Neutrophil (primary cell): Measurements from ENCODE around the gene ACER1.

Experiments used
- H3K27ac ChIP-seq: fragments of 200-600 bp; sonication (generic); 2 replicates; pipeline ENCODE4 v1.5.1; 2016; ENCODE audit warnings: mild to moderate bottlenecking, moderate library complexity
- H3K27me3 ChIP-seq: fragments of 200-600 bp; sonication (generic); 2 replicates; pipeline ENCODE4 v1.6.0; 2016; ENCODE audit warnings: mild to moderate bottlenecking
- H3K36me3 ChIP-seq: fragments of 200-600 bp; sonication (generic); 2 replicates; pipeline ENCODE4 v1.5.1; 2017
- H3K4me1 ChIP-seq, 2 experiments: fragments of 200-600 bp in 1 of 2; sonication (generic) in 1 of 2; 1 replicate in 1 of 2; 2 replicates in 1 of 2; pipeline versions ENCODE4 v1.5.1 to v1.6.1; 2013 to 2016; ENCODE audit warnings: low read depth in 1 of 2, low read length in 1 of 2, mild to moderate bottlenecking in 1 of 2, moderate library complexity in 1 of 2; ENCODE audit not compliant: control insufficient read depth in 1 of 2, insufficient read depth in 1 of 2
- H3K4me3 ChIP-seq, 2 experiments: fragments of 200-600 bp in 1 of 2; sonication (generic) in 1 of 2; 1 replicate in 1 of 2; 2 replicates in 1 of 2; pipeline ENCODE4 v1.5.1; 2013 to 2016; ENCODE audit warnings: low read depth in 1 of 2, low read length in 1 of 2, mild to moderate bottlenecking in 1 of 2, moderate library complexity in 1 of 2
- H3K9me3 ChIP-seq: fragments of 200-600 bp; sonication (generic); 2 replicates; pipeline ENCODE4 v1.5.1; 2016
- TF ChIP-seq, protein P1 (sequence below): fragments of 200-600 bp; sonication (generic); IDR thresholded peaks from 2 replicates; pipeline ENCODE4 v1.5.1; 2016; ENCODE audit warnings: antibody characterized with exemption

ACER1 gene, protein sequence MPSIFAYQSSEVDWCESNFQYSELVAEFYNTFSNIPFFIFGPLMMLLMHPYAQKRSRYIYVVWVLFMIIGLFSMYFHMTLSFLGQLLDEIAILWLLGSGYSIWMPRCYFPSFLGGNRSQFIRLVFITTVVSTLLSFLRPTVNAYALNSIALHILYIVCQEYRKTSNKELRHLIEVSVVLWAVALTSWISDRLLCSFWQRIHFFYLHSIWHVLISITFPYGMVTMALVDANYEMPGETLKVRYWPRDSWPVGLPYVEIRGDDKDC

DNA sequence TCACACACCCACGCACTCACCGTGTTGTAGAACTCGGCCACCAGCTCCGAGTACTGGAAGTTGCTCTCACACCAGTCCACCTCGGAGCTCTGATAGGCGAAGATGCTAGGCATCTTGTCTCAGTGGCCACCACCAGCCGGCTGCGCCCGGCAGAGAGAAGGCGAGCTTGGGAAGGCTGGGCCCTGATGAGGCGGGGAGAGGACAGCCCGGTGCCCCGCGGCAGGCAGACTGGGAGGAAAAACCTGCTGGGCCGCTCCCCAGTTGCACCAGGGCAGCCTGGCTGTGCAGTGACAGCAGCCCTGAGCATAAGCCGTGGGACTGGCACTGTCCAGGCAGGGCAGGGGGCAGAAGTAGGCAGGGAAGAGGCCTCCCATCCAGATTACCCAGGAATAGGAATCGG is at the start of gene ACER1:
Gene ACER1 (minus strand): TSS at position 174 of the 400 bp plus-strand sequence. CDS start 61 bp downstream, at position 113.
- TF ChIP-seq, protein P1, sequence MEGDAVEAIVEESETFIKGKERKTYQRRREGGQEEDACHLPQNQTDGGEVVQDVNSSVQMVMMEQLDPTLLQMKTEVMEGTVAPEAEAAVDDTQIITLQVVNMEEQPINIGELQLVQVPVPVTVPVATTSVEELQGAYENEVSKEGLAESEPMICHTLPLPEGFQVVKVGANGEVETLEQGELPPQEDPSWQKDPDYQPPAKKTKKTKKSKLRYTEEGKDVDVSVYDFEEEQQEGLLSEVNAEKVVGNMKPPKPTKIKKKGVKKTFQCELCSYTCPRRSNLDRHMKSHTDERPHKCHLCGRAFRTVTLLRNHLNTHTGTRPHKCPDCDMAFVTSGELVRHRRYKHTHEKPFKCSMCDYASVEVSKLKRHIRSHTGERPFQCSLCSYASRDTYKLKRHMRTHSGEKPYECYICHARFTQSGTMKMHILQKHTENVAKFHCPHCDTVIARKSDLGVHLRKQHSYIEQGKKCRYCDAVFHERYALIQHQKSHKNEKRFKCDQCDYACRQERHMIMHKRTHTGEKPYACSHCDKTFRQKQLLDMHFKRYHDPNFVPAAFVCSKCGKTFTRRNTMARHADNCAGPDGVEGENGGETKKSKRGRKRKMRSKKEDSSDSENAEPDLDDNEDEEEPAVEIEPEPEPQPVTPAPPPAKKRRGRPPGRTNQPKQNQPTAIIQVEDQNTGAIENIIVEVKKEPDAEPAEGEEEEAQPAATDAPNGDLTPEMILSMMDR, result no peak
- no peak within 1 kb of the TSS for H3K27ac ChIP-seq
- H3K4me1 ChIP-seq, result no peaks in the 10 kb centered on the region
- H3K4me3 ChIP-seq, result no peak within 1 kb of the TSS
- no peaks in the 10 kb centered on the region for H3K36me3 ChIP-seq
- H3K27me3 ChIP-seq, result no peaks in the 10 kb centered on the region
- H3K9me3 ChIP-seq, result no peaks in the 10 kb centered on the region

DNA sequence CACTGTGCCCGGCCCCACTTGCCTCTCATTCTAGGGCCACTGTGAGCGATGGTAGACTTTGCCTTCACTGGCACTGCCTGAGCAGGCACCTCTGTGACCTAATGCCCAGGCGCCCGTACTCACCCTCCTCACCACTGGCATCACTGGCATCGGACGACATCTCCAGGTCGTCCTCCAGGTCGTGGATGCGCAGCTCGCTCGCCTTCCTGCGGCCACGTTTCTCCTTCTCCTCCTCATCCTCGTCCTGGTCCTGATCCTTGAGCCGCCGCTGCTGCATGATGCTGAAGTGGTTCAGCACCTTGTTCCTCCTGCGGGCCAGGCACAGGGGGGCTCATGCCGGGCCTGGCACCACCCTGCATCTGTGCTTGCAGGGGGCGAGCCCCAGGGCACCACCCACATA is 49.8 kb upstream of the ACER1 start:
- H3K36me3 ChIP-seq, result peaks cover 99% of the 10 kb centered on the region
- TF ChIP-seq, protein P1, result no peak
- H3K4me3 ChIP-seq, result no peak overlapping the region
- no peaks in the 10 kb centered on the region for H3K9me3 ChIP-seq
- no peak overlapping the region for H3K27ac ChIP-seq
- no peaks in the 10 kb centered on the region for H3K4me1 ChIP-seq
- no peaks in the 10 kb centered on the region for H3K27me3 ChIP-seq

DNA sequence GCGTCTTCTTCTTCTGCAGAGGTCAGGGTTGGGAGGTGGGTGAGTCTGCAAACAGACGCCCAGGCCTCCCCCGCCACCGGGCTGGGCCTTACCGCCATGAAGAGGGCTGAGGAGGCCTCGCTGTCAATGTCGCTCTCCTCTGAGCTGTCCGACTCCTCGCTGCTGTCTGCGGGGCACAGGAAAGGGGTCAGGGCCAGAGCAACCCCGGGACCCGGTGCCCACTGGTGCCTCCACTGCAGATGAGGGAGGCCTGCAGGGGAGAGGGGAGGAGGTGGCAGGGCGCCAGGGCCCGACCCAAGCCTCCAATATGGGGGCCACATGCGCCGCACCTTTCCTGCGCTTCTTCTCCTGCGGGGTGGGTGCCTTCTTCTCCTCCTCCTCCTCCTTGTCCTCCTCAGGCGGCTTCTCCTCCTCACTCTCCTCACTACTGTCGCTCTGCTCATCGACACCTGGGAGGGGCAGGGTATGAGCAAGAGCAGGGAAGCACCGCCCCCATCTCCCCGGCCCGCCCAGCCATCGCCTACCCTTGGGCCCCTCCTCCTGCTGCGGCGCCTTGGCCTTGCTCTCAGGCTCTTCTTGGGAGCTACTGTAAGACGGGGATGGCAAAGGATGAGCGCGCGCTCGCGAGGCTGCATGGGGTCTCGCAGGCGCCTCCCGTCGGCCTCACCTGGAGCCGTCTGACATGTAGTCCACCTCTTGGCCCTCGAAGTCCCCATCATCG is 47.8 kb upstream of the ACER1 start:
- H3K27ac ChIP-seq, result no peak overlapping the region
- TF ChIP-seq, protein P1, result no peak
- H3K36me3 ChIP-seq, result peaks cover 82% of the 10 kb centered on the region
- no peaks in the 10 kb centered on the region for H3K9me3 ChIP-seq
- H3K4me3 ChIP-seq, result no peak overlapping the region
- H3K4me1 ChIP-seq, result no peaks in the 10 kb centered on the region
- H3K27me3 ChIP-seq, result no peaks in the 10 kb centered on the region

DNA sequence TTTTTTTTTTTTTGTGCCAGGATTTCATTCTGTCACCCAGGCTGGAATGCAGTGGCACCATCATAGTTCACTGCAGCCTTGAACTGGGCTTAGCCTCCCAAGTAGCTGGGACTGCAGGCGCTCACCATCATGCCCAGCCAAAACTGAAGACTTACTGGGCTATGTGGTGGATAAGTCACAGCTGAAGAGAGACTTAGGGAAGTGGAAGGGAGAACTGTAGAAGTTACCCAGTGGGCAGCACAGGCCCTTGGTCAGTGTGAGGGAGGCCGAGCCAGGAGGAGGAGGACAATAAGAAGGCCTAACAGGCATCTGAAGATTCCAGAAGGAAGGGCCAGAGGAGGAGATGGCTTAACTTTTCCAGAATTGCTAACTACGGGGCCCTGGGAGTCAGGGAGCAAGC is 46.3 kb upstream of the ACER1 start:
- H3K4me1 ChIP-seq, result no peaks in the 10 kb centered on the region
- no peaks in the 10 kb centered on the region for H3K9me3 ChIP-seq
- no peaks in the 10 kb centered on the region for H3K27me3 ChIP-seq
- no peak overlapping the region for H3K4me3 ChIP-seq
- H3K27ac ChIP-seq, result no peak overlapping the region
- peaks cover 68% of the 10 kb centered on the region for H3K36me3 ChIP-seq
- TF ChIP-seq, protein P1, result no peak

DNA sequence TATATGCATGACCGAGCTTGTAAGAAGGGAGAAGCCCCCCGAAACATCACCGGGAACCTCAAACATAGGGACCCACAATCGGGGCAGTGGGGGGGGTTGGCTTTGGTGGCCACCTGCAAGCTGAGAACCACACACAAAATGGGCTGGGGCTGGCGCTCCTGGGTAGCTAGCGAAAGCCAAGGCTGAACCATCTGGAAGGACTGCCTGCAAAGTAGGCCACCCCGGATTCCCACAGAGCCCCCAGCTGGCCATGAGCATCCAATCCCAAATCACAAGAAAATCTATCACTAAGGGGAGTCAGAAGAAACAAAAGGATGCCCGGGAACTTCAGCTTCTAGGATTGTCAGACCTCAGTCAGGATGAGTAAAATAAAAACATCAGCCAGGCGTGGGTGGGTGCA is 45.1 kb upstream of the ACER1 start:
- H3K27ac ChIP-seq, result no peak overlapping the region
- TF ChIP-seq, protein P1, result no peak
- no peak overlapping the region for H3K4me3 ChIP-seq
- H3K36me3 ChIP-seq, result peaks cover 56% of the 10 kb centered on the region
- H3K4me1 ChIP-seq, result peaks cover 4 to 5% of the 10 kb centered on the region in 2 experiments
- H3K9me3 ChIP-seq, result no peaks in the 10 kb centered on the region
- no peaks in the 10 kb centered on the region for H3K27me3 ChIP-seq
